ENCODE results near the gene LTBP2.

GRCh38 chr14:74491956-74492775 is 119.9 kb downstream of the LTBP2 start:
- no peak for TF ChIP-seq EZH2 (IDR thresholded peaks at IDR 0.05; ENCODE audit: insufficient read depth, poor library complexity, severe bottlenecking)
- TF ChIP-seq EZH2phosphoT487 (IDR thresholded peaks at IDR 0.05; ENCODE audit: insufficient read depth, low read depth) = no peak
